PC-9 (cell line): ENCODE measurements around the gene OR8G1. TPM values are rescaled to one million over a fixed set of nuclear protein-coding genes. Genes with fewer than 3 reads are reported as not detected.

Experiments
- BruUV-seq: library from RNA; stranded (reverse); fragments of 400-500 nt; replicated peaks from 2 replicates; lab custom pipeline; 2021; lab: Mats Ljungman, UMichigan
- CTCF ChIA-PET: fragments of 300-600 bp; sonication (Branson Sonifier 250); formaldehyde crosslinking; loops from one replicate; lab custom pipeline; 2022; ENCODE audit warnings: antibody characterized with exemption; lab: Charles Lee
- POLR2A ChIA-PET: fragments of 300-600 bp; sonication (Branson Sonifier 250); formaldehyde crosslinking; loops from one replicate; lab custom pipeline; 2022; ENCODE audit warnings: antibody characterized with exemption; ENCODE audit not compliant: unreplicated experiment; lab: Charles Lee
- DNase-seq, 2 experiments: peaks; one replicate each; pipeline versions ENCODE4 v3.0.0 to v3.0.0-alpha.2; 2015 to 2022; ENCODE audit warnings: mixed read lengths in 1 of 2
- H2AFZ ChIP-seq: fragments of 200-600 bp; sonication (generic); 2 replicates; pipeline ENCODE4 v1.8.1; 2017; ENCODE audit warnings: antibody characterized with exemption
- H3F3A ChIP-seq: fragments of 200-600 bp; sonication (generic); 2 replicates; pipeline ENCODE4 v1.8.1; 2017; ENCODE audit warnings: antibody characterized with exemption, mild to moderate bottlenecking, low read depth; ENCODE audit not compliant: insufficient read depth
- H3K27ac ChIP-seq: fragments of 200-600 bp; sonication (generic); 2 replicates; pipeline ENCODE4 v1.6.1; 2016; ENCODE audit warnings: mixed run types
- H3K27me3 ChIP-seq: fragments of 200-600 bp; sonication (generic); 2 replicates; pipeline ENCODE4 v1.6.1; 2016; ENCODE audit warnings: low read depth, mixed run types; ENCODE audit not compliant: insufficient read depth
- H3K36me3 ChIP-seq: fragments of 200-600 bp; sonication (generic); 2 replicates; pipeline ENCODE4 v1.6.1; 2016; ENCODE audit warnings: low read depth, mixed run types
- H3K4me1 ChIP-seq: fragments of 200-600 bp; sonication (generic); replicated peaks from 2 replicates; pipeline ENCODE4 v1.6.1; 2016; ENCODE audit warnings: mixed run types; ENCODE audit not compliant: insufficient read depth
- H3K4me2 ChIP-seq: fragments of 200-600 bp; sonication (generic); 2 replicates; pipeline ENCODE4 v1.6.1; 2017; ENCODE audit warnings: mixed run types
- H3K4me3 ChIP-seq: fragments of 200-600 bp; sonication (generic); 2 replicates; pipeline ENCODE4 v1.6.1; 2016; ENCODE audit warnings: mixed run types
- H3K79me2 ChIP-seq: fragments of 200-600 bp; sonication (generic); 2 replicates; pipeline ENCODE4 v1.6.1; 2017; ENCODE audit warnings: low read depth, mixed run types
- H3K9me2 ChIP-seq: fragments of 200-600 bp; sonication (generic); 2 replicates; pipeline ENCODE4 v1.8.1; 2017; ENCODE audit warnings: mild to moderate bottlenecking; ENCODE audit not compliant: insufficient read depth
- H3K9me3 ChIP-seq: fragments of 200-600 bp; sonication (generic); 2 replicates; pipeline ENCODE4 v1.8.1; 2016; ENCODE audit warnings: low read depth; ENCODE audit not compliant: insufficient read depth
- H4K20me1 ChIP-seq: fragments of 200-600 bp; sonication (generic); 2 replicates; pipeline ENCODE4 v1.8.1; 2017; ENCODE audit not compliant: insufficient read depth
- EZH2 ChIP-seq: fragments of 200-600 bp; sonication (generic); IDR thresholded peaks from 2 replicates; pipeline ENCODE4 v1.8.0; 2017; ENCODE audit warnings: antibody characterized with exemption, low read depth
- intact Hi-C: fragments of 100-400 bp; cut with micrococcal nuclease; formaldehyde crosslinking; loops from one replicate; pipeline ENCODE4 v1.10.0; 2022; ENCODE audit not compliant: unreplicated experiment
- total RNA-seq: library from RNA; stranded (reverse); gene quantifications from 2 replicates; pipeline ENCODE4 v1.2.3, GENCODE V29; 2021
- TF ChIP-seq, protein P1 (sequence below): fragments of 200-600 bp; sonication (generic); conservative IDR thresholded peaks from 2 replicates; pipeline ENCODE4 v1.6.1; 2017; ENCODE audit warnings: mixed run types, antibody characterized with exemption, mild to moderate bottlenecking, moderate library complexity

The OR8G1 gene
- total RNA-seq, 1 experiment from 2014 or later, result not detected

DNA sequence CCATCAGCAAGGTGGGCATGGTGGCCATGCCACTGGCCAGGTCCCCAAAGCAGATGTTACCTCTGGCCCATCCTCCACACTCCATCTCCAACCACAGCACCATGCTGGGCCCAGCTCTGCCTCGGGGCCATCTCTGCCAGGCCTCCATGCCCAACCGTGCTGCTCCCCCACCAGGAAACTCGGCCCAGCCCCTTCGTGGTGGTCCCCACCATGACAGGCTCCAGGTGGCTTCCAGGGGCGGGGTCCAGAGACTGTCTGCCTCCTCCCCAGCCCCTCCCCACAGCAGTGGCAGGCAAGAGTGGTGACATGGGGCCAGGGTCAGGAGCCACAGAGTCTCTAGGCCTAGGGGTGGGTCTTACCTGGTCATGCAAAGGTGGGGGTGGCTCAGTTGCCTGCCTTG, 30.5 kb upstream of the OR8G1 start:
- no peaks in the 10 kb centered on the region for H3F3A ChIP-seq
- CTCF ChIA-PET, result no interaction called here
- no peak for DNase-seq
- H3K27me3 ChIP-seq, result peaks cover 9% of the 10 kb centered on the region
- intact Hi-C loops, result no loop called here
- no peak overlapping the region for H3K27ac ChIP-seq
- no peaks in the 10 kb centered on the region for H3K9me2 ChIP-seq
- TF ChIP-seq, protein P1, sequence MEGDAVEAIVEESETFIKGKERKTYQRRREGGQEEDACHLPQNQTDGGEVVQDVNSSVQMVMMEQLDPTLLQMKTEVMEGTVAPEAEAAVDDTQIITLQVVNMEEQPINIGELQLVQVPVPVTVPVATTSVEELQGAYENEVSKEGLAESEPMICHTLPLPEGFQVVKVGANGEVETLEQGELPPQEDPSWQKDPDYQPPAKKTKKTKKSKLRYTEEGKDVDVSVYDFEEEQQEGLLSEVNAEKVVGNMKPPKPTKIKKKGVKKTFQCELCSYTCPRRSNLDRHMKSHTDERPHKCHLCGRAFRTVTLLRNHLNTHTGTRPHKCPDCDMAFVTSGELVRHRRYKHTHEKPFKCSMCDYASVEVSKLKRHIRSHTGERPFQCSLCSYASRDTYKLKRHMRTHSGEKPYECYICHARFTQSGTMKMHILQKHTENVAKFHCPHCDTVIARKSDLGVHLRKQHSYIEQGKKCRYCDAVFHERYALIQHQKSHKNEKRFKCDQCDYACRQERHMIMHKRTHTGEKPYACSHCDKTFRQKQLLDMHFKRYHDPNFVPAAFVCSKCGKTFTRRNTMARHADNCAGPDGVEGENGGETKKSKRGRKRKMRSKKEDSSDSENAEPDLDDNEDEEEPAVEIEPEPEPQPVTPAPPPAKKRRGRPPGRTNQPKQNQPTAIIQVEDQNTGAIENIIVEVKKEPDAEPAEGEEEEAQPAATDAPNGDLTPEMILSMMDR, result no peak
- no peak for TF ChIP-seq EZH2
- no peaks in the 10 kb centered on the region for H3K79me2 ChIP-seq
- no peaks in the 10 kb centered on the region for H4K20me1 ChIP-seq
- no peaks in the 10 kb centered on the region for H3K9me3 ChIP-seq
- no TSS peak for BruUV-seq
- H2AFZ ChIP-seq, result no peak overlapping the region
- POLR2A ChIA-PET, result no interaction called here
- H3K4me2 ChIP-seq, result no peak overlapping the region
- no peaks in the 10 kb centered on the region for H3K4me1 ChIP-seq
- no peaks in the 10 kb centered on the region for H3K36me3 ChIP-seq
- H3K4me3 ChIP-seq, result no peak overlapping the region

DNA sequence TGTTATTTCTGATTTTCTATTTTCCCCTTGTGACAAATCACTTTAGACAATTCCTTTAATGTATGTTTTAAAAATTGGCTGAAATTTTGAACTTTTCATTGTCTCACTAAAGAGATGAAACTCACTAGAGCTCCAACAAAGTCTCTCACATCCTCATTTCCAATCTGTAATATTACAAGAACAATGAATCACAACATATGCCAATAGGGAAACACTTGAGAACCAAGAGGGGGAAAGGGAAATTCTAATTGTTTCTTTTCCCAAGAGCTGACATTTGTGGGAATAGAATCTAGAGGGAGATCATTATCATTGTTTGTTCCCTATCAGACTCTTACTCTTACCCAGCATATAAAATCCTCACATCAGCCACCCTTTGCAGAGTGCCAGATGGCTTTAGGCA, 29.6 kb upstream of the OR8G1 start:
- Histone ChIP-seq H4K20me1 (no peaks in the 10 kb centered on the region), H3K9me3 (no peaks in the 10 kb centered on the region), H3K4me2 (no peak overlapping the region), H3K9me2 (no peaks in the 10 kb centered on the region), H3K4me3 (no peak overlapping the region), H2AFZ (no peak overlapping the region), H3K79me2 (no peaks in the 10 kb centered on the region), H3K4me1 (no peaks in the 10 kb centered on the region), H3K27me3 (no peaks in the 10 kb centered on the region), H3F3A (no peaks in the 10 kb centered on the region), H3K27ac (no peak overlapping the region), H3K36me3 (no peaks in the 10 kb centered on the region)
- TF ChIP-seq EZH2, result no peak
- TF ChIP-seq, protein P1, result no peak
- no peak for DNase-seq
- intact Hi-C loops, result no loop called here
- POLR2A ChIA-PET, result no interaction called here
- BruUV-seq, result no TSS peak
- CTCF ChIA-PET, result no interaction called here

DNA sequence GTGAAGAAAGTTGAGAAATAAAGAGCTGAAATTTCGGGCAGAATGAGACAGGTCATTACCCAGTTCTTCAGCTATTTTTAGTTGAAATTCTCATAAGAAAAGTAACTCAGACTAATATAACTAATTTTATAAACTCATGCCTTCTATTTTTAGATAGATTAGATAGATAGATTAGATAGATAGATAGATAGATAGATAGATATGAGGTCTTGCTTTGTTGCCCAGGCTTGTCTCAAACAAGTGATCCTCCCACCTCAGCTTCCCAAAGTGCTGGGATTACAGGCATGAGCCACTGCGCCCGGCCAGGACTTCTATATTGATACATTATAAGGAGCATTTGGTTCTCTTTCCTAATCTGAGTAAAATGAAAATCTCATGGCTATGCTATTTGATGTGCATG, 26.9 kb upstream of the OR8G1 start:
- Histone ChIP-seq H3K4me2 (no peak overlapping the region), H3K27ac (no peak overlapping the region), H4K20me1 (no peaks in the 10 kb centered on the region), H3K27me3 (no peaks in the 10 kb centered on the region), H3K9me3 (no peaks in the 10 kb centered on the region), H3K79me2 (no peaks in the 10 kb centered on the region), H3K4me3 (no peak overlapping the region), H3K4me1 (no peaks in the 10 kb centered on the region), H3K36me3 (no peaks in the 10 kb centered on the region), H2AFZ (no peak overlapping the region), H3K9me2 (no peaks in the 10 kb centered on the region), H3F3A (no peaks in the 10 kb centered on the region)
- TF ChIP-seq, protein P1, result no peak
- no peak for TF ChIP-seq EZH2
- no TSS peak for BruUV-seq
- intact Hi-C loops, result no loop called here
- no peak for DNase-seq
- POLR2A ChIA-PET, result no interaction called here
- CTCF ChIA-PET, result no interaction called here
